HL-60 (cell line): ENCODE data around the gene HOTAIR.

Source experiments
- DNase-seq, 2 experiments: peaks; one replicate each; pipeline ENCODE4 v3.0.0-alpha.2; 2010 to 2020; ENCODE audit warnings: low read depth in 1 of 2, low spot score in 1 of 2
- H3K27ac ChIP-seq: fragments of 250-450 bp; sonication (Bioruptor Pico); replicated peaks from 2 replicates; pipeline ENCODE4 v1.5.1; 2020; ENCODE audit warnings: mild to moderate bottlenecking, moderate library complexity
- H3K27me3 ChIP-seq: fragments of 250-450 bp; sonication (Bioruptor Pico); 2 replicates; pipeline ENCODE4 v1.5.1; 2021; ENCODE audit warnings: mild to moderate bottlenecking, moderate library complexity; ENCODE audit not compliant: insufficient read depth, poor library complexity, severe bottlenecking
- H3K4me3 ChIP-seq: replicated peaks from 2 replicates; pipeline ENCODE4 v1.5.1; 2011; ENCODE audit warnings: mild to moderate bottlenecking, control low read depth, low read length; ENCODE audit not compliant: insufficient read depth
- CTCF ChIP-seq: IDR thresholded peaks from one replicate; pipeline ENCODE4 v1.5.1; 2011; ENCODE audit warnings: low read length, control low read depth, inconsistent platforms; ENCODE audit not compliant: insufficient read depth
- GABPA ChIP-seq: IDR thresholded peaks from 2 replicates; pipeline ENCODE4 v1.6.1; 2012; ENCODE audit warnings: low read depth
- POLR2AphosphoS5 ChIP-seq: IDR thresholded peaks from 2 replicates; pipeline ENCODE4 v1.6.1; 2012; ENCODE audit warnings: low read depth
- REST ChIP-seq: IDR thresholded peaks from 2 replicates; pipeline ENCODE4 v1.6.1; 2012; ENCODE audit warnings: low read depth; ENCODE audit not compliant: insufficient replicate concordance
- SPI1 ChIP-seq: IDR thresholded peaks from 2 replicates; pipeline ENCODE4 v1.6.1; 2012; ENCODE audit warnings: low read depth, mild to moderate bottlenecking, borderline replicate concordance

The HOTAIR gene

GRCh38 chr12:53937099-53937498 is 37.7 kb downstream of the HOTAIR start:
- TF ChIP-seq REST (no peak), POLR2AphosphoS5 (no peak), SPI1 (no peak), CTCF (no peak), GABPA (no peak)
- Histone ChIP-seq H3K27ac (no peak overlapping the region), H3K4me3 (no peak overlapping the region), H3K27me3 (peaks cover 82% of the 10 kb centered on the region)
- no peak for DNase-seq

GRCh38 chr12:53935383-53936341 is 39.1 kb downstream of the HOTAIR start:
- no peak for TF ChIP-seq POLR2AphosphoS5
- TF ChIP-seq GABPA = no peak
- TF ChIP-seq REST = no peak
- no peak for TF ChIP-seq SPI1
- no peak for TF ChIP-seq CTCF
- H3K27ac ChIP-seq = no peak overlapping the region
- H3K27me3 ChIP-seq = peaks cover 88% of the 10 kb centered on the region
- no peak for DNase-seq
- H3K4me3 ChIP-seq = no peak overlapping the region

GRCh38 chr12:53932915-53933314 is 41.8 kb downstream of the HOTAIR start:
- H3K27me3 ChIP-seq = peaks cover 92% of the 10 kb centered on the region

More at GRCh38 chr12:53932915-53933314, 41.8 kb downstream of the HOTAIR start:
- DNase-seq = no peak
- TF ChIP-seq SPI1 (no peak), REST (no peak), GABPA (no peak), POLR2AphosphoS5 (no peak), CTCF (no peak)
- Histone ChIP-seq H3K4me3 (no peak overlapping the region), H3K27ac (no peak overlapping the region)
